Measurements from ENCODE around the gene COL5A1. TPM values are rescaled to one million over a fixed set of nuclear protein-coding genes. Genes with fewer than 3 reads are reported as not detected.

COL5A1 gene
- total RNA-seq, 1 donor from 2014 or later = 21.6 TPM

DNA sequence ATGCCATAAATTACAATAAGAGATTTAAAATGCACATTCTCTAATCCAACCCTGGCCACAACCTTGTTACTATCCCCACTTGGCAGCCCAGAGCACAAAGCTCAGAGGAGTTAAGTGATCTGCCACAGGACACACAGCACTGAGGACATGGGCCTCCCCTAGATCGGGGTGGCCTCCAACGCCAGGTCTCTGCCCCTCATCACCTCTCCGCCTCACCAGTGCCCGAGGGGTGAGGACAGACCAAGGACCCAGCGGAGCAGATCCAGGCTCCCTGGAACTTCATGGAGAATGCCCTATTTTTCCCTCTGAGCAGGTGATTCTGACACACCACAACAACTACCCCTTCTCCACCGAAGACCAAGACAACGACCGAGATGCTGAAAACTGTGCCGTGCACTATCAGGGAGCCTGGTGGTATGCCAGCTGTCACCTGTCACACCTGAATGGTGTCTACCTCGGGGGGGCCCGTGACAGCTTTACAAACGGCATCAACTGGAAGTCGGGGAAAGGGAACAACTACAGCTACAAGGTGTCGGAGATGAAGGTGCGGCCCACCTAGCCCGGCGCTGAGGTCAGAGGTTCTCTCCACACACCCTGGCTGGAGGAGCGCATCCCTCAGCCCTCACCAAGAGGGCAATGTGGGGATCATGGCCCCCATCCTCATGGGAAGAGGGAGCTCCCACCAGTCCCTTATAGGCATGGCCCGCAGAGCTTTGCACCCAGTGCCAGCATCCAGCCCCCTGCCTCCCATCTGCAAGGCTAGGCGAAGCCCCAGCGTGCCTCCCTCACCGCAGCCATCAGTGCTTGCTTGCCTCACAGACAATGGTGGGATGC, 226.5 kb downstream of the COL5A1 start:
- intact Hi-C loops (cut with DNase I) = no loop called here
- DNase-seq (ENCODE audit: low spot score) = no peak

DNA sequence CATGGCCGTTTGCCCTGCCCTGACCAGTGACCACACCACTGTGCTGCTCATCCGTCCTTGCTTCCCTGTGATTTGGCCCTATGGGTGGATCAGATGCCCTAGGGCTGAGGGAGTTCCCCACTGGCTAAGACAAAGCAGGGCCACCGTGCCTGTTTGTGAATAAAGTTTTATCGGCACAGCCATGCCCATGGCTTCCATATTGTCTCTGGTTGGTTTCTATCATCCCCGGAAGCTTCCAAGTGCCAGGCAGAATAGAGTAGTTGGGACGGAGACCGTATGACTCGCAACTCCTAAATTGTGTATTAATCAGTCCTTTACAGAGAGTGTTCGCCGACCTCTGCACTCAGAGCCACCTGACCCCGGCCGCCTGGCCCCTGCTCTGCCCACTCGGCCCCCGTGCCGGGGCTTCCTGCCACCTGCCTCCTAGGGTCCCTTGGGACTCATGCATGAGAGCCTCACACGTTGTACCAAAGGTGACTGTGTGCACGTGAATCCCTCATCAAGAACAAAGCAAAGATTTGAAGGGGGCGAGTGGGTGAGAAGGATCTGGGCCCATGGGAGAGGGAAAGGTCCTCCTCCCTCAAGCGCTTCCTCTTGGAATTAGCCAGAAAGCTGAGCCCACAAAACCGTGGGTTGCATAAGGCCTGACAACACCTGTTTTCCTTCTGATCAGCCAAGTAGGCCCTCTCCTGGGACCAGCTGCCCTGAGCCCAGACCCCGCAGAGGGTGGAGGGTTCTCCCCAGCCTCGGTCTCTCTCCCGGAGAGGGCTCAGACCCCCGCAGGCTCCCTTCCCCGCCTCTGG, 227.3 kb downstream of the COL5A1 start:
- intact Hi-C loops (cut with DNase I) = no loop called here
- DNase-seq (ENCODE audit: low spot score) = no peak

DNA sequence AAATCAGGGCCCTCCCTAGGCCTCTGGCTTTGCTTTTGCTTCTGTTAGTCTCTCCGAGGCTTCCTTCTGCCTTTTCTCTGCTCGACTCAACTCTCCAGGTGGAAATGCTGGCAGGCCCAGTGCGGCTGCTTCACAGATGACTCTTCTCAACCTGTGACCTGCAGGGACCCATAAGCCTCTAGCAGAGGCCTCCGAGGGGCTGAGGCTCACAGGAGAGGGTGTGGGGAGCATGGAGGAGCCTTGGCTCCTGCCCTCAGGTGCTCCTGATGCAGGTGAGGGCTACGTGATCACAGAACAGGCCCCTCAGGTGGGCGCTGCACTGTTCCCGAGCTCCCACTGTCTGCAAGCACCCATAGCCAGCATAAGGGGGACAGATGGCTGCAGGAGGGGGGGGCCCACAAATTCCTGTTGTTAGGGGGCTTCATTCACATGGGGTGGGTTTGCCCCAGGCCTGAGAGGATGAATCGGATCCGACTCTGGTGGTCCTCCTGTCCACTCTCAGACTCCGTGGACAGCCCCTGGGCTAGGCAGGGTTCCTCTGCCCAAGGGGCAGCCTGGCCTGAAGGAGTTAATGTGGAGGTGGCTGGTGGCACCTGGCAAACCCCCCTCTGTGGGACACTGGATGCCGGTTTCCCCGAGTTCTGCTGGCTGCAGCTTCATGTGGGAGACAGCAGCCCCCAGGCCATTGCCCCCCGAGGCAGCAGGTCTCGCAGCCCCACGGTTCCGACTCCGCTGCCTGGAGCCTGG, 228.1 kb downstream of the COL5A1 start:
- no peak for DNase-seq (ENCODE audit: low spot score)
- intact Hi-C loops (cut with DNase I) = no loop called here

DNA sequence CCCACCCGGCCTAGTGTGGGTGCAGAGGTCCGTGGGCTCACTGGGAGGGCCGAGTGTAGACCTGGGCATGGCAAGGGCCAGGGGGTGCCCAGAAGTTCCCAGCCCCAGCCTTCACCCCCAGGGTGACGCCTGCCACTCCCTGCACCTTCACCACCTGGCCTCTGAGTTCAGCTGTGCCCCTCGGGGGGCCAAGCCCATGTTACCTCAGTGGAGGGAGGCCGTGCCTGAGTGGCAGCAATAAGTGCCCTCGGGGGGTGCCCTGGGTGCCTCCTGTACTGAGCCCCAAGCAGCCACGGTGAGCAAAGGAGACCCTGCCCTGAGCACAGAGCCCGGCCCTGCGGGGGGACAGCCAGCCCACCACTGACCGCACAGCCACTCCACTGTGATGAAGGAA, 228.7 kb downstream of the COL5A1 start:
- no peak for DNase-seq (ENCODE audit: low spot score)
- intact Hi-C loops (cut with DNase I) = no loop called here

DNA sequence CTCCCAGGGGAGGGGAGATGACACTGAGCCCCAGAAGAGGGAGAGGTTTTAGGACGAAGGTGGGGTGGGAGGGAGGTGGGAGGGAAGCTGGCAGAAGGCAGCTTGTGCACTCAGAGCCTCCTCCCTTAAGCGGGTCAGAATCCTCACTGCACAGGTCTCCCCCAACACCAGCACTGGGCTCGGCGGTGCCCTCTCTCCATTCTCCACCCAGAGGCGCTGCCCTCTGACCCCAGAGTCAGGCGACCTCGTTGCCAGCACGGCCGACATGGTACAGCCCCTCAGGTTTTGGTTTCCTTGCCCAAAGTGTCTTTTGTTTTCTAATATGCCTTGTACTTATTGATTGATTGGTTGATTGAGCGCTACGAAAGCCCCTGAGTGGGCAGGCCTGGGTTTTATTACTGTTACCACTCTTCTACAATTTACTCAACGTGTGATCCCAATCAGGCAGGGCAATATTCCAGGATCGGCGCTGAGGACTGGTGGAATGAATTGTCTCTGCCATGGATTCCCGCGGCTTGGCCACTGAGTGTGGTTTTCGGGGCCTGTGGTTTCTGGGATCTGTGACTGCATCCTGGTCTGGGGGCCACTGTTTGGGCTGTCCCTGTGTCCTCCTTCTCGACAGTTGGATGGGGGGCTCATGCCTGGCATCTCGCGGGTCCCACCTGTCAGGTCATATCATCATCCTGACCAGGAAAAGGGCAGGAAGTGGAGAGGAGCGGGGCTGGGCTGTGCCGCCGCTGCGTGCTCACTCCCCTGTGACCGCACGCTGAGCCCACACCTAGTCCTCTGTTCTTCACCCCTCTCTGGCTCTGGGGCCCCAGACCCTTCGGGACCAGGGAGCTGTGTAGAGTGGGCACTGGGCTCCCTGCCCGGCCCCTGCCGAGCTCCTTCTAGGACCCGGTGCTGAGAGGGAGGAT, 229.4 kb downstream of the COL5A1 start:
- no peak for DNase-seq (ENCODE audit: low spot score)
- intact Hi-C loops (cut with DNase I) = no loop called here

DNA sequence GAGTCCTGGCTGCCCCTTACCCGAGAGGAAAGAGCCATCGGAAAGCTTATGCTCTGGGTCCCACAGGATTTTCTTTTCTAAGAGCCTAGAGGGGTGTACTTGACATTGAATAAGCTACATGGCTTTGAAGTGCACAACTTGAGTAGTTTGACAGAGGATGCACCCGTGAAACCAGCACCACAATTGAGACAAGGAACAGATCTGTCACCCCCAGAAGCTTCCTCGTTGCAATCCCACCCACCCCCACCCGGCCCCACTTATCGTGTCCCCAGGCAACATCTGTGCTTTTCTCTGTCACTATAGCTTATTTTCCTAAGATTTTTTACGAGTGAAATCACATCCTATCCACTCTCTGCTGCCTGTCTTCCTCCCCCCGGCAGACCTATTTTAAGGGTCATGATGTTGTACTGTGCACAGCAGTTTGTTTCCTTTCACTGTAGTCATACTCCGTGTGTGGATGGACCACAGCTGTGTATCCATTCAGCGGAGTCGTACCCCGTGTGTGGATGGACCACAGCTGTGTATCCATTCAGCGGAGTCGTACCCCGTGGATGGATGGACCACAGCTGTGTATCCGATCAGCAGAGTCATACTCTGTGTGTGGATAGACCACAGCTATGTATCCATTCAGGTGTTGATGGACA, 230.2 kb downstream of the COL5A1 start:
- intact Hi-C loops (cut with DNase I) = no loop called here
- DNase-seq (ENCODE audit: low spot score) = no peak

DNA sequence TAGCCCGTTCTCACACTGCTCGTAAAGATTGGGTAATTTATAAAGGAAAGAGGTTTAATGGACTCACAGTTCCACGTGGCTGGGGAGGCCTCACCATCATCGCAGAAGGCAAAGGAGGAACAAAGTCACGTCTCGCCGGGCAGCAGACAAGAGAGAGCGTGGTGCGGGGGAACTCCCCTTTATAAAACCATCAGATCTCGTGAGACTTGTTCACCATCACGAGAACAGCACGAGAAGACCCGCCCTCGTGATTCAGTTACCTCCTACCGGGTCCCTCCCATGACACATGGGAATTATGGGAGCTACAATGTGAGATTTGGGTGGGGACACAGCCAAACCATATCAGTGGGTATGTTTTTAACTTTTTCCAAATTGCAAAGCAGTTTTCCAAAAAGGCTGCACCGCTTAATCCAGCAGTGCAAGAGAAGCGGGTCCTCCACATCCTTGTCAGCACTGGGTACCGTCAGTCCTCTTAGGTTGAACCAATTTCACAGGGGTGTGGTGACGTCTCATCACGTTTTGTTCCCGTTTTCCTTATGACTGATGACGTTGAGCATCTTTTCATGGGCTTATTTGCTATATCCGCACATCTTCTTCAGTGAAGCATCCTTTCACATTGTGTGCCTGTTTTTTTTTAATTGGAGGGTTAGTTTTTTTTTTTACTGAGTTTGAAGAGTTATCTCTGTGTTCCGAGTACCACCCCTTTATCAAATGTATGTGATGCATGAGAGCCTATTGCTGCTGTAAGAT, 231.1 kb downstream of the COL5A1 start:
- intact Hi-C loops (cut with DNase I) = no loop called here

DNA sequence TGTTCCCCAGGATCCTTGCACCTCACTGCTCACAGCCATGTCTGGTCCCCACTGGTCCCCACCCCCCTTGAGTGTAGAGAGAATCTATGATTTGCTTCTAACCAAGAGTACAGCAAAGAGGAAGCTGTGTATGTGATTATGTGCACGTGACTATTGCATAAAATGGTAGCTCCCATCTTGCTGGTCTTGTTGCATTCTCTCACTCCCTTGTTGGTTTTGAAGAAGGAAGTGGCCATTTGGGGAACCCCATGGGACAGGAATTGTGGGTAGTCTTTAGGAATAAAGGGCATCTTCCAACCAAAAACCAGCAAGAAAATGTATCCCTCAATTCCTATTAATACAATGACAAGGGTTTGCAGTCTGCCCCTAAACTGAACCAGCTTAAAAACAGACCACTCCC, 233.8 kb downstream of the COL5A1 start:
- intact Hi-C loops (cut with DNase I) = no loop called here
- DNase-seq (ENCODE audit: low spot score) = peak; percentile 24

More for the DNA sequence above, 231.1 kb downstream of the COL5A1 start:
- DNase-seq (ENCODE audit: low spot score) = no peak

DNA sequence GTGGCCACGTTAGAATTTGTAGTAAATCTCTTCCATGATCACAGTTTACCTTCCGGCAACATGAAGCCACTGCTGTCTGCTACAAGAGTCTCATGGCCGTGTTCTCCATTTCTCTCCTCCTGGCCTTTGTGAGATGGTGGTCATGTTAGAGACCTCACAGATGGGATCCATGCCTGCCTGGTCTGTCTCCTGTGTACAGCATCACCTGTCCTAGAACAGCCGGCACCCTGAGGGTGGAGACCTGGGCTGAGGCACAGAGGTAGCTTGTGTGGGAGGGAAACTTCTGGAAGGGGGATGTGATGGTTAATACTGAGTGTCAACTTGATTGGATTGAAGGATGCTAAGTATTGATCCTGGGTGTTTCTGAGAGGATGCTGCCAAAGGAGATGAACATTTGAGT, 235.9 kb downstream of the COL5A1 start:
- peak; percentile 10 for DNase-seq (ENCODE audit: low spot score)
- intact Hi-C loops (cut with DNase I) = no loop called here

DNA sequence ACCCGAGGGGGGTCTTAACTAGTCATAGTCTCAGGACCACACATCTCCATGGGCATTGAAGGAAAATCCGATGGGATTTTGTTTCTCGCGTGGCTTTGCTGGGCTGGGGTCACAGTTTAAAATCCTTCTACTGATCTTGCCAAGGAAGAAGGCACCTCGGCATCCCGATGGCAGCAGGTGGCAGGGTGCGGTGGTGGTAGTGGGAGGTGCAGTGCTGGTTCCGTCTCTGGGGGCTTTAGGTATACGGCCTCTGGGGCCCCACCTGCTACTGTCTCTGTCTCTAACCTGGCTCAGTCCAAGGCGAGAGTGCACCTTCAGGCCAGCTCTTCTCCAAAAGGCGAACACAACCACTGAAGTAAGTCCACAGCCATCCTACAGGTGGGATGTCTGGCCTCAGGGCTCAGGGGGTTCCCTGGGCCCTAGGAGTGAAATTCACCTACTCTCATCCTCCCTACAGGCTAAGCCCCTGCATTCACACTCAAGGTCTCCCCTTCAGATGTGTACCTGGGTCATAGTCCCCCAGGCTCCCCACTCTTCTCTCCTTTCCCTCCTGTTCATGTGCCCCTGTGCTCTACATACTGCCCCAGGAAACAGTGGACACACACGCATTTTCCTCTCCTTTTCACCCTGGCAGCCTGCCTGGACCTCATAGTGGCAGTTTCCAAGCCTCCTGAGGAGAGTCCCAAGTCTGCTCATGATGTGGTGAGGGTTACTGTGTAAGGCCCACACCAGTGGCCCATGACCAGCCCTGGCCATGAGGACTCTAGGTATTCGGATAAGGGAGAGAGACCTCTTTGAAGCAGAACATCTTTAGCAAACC, 238.3 kb downstream of the COL5A1 start:
- intact Hi-C loops (cut with DNase I) = loop anchor here (5.0 kb wide), 1 partner anchor 48 kb away; no protein-coding TSS in a partner anchor
- no peak for DNase-seq (ENCODE audit: low spot score)

DNA sequence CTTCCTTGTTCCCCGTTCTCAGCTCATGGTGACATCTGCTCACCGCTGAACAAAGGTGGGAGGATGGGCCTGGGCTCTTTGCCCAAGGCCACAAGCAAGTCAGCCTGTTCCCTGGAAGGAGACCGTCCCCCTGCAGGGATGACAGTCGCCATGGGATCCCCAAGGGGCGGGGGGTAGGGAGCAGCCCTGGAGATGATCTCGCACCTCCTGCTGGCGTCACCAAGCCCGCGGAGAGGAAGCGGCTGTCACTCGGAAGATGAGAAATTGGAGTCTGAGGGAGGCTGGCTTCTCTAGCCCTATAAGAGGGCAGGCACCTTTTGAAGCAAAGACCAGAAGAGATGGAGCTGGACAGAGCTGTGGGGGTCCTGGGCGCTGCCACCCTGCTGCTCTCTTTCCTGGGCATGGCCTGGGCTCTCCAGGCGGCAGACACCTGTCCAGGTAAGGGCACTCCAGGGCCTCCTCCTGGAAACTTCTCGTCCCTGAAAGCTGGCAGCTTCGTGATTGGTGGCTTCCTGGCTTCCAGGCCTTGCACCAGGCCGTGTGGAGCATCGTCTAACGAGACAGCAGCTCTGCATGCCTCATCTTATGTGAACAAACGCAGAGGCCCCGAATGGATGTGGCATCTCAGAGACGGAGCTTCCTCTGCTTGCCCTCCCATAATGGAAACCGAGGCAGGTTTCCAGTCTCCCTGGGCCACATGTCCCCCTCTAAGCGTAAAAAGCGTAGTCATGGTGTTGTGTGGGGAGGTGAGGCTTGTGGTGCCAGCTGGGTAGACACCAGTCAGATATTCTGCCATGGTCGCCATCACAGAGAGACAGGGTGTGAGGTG, 239.1 kb downstream of the COL5A1 start, which contains the start of gene FCN2:
Gene FCN2, plus strand, starts transcription at position 327 of the 829 bp plus-strand sequence. Its CDS starts 12 bp downstream, at position 339.
- no peak for DNase-seq (ENCODE audit: low spot score)
- intact Hi-C loops (cut with DNase I) = loop anchor here (5.0 kb wide), 1 partner anchor 48 kb away; no protein-coding TSS in a partner anchor

DNA sequence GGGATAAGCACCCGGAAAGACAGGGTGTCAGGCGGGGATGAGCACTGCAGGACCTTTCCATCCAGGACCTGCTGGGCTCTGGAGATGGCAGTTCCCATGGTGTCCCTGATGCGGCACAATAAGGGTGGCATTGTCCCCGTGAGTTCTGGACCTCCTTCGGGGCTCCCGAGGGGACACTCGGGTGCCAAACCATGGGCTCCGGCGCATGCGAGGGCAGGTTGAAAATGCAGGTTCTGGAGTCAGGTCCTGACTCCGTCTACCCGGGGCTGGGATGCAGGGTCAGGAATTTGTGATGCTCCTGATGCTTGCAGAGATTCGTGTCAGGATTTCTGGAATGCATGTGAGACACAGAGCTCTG, 239.7 kb downstream of the COL5A1 start:
- no peak for DNase-seq (ENCODE audit: low spot score)
- intact Hi-C loops (cut with DNase I) = loop anchor here (5.0 kb wide), 1 partner anchor 49 kb away; no protein-coding TSS in a partner anchor

DNA sequence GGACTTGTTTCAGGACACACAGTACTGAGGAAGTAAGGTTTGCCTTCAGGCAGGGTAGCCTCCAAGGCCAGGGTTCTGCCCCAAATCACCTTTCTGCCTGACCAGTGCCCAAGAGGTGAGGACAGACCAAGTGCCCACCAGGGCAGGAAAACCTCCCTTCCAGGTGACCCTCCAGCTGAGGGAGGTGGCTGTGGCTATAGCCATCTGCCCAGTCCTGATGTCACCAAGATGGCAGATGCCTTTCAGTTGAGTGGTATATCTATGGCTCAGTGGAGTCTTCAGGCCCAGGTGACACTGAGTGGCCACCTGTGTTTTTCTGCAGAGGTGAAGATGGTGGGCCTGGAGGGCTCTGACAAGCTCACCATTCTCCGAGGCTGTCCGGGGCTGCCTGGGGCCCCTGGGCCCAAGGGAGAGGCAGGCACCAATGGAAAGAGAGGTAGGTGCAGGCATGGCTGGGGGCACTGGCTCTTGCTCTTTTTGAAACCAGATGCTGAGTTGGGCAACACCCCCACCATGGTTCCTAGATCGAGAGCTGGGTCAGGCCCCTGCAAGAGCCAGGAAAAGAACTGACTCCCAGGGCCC, 240.7 kb downstream of the COL5A1 start:
- intact Hi-C loops (cut with DNase I) = loop anchor here (5.0 kb wide), 1 partner anchor 50 kb away; no protein-coding TSS in a partner anchor

DNA sequence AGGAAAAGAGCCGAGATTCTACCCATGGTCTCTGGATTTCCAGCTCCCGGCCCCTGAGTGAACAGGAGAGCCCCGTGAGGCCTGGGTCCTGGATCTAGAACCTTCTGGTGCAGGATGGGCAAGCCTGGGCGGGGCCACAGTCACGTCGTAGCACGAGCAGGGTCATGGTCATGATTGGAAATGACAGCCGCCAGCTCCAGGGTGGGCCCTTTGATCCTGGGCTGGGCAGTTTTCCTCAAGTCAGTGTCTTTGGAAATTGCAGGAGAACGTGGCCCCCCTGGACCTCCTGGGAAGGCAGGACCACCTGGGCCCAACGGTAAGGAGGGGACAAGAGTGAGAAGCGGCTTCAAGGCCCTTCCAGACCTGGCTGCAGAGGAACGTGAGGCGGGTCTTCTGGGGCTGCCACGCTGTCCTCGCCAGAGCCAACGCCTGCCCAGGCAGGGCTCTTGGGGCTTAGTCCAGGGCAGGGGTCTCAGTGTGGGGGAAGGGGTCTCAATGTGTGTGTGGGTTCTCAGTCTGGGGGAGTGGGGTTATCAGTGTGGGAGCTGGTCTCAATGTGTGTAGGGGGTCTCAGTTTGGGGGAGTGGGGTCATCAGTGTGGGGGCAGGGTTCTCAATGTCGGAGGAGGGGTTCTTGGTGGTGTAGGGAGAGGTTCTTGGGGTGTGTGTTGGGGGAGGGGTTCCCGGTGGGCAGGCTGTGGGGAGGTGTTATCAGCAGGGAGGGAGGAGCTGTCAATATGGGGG, 241.6 kb downstream of the COL5A1 start:
- intact Hi-C loops (cut with DNase I) = loop anchor here (5.0 kb wide), 1 partner anchor 51 kb away; no protein-coding TSS in a partner anchor
- DNase-seq (ENCODE audit: low spot score) = no peak

More for the DNA sequence above, 240.7 kb downstream of the COL5A1 start:
- no peak for DNase-seq (ENCODE audit: low spot score)

DNA sequence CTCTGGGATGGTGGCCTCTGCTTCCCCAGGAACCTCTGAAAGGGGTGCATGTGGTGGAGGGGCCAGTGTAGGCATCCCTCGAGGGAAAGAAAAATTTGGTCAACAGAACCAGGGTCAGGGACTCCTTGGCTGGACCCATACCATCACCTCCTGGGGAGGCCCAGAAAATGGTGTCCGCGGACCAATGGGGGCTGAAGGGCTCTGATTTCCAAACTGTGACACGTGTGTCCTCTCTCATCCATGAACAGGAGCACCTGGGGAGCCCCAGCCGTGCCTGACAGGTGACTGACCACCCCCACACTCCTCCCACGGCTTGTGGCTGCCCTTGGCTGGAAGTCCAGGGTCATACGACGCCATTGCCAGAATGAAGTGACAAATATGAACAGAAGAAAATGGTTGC, 242.9 kb downstream of the COL5A1 start:
- DNase-seq (ENCODE audit: low spot score) = no peak
- intact Hi-C loops (cut with DNase I) = loop anchor here (5.0 kb wide), 1 partner anchor 52 kb away; no protein-coding TSS in a partner anchor

Data from cardiac septum (tissue), 1 donor.